Spleen (tissue), 11 donors: ENCODE measurements around the gene RGN. TPM values are rescaled to one million over a fixed set of nuclear protein-coding genes. Genes with fewer than 3 reads are reported as not detected.

ENCODE experiments used
- DNase-seq: peaks from one replicate; pipeline ENCODE4 v3.0.0-alpha.2; 2020
- H3K27ac ChIP-seq, 8 donors: fragments of 200-600 bp; sonication (generic) in 7 of 8; 1 replicate in 4 of 8; 2 replicates in 4 of 8; pipeline versions ENCODE4 v1.5.0 to v1.8.0; 2016 to 2021; ENCODE audit warnings: inconsistent platforms in 4 of 8, mild to moderate bottlenecking in 4 of 8, moderate library complexity in 1 of 8
- H3K27me3 ChIP-seq, 7 donors: fragments of 200-600 bp; sonication (generic) in 6 of 7; replicated peaks in 1 of 7; 1 replicate in 4 of 7; 2 replicates in 3 of 7; pipeline versions ENCODE4 v1.5.0 to v1.8.0; 2016 to 2021; ENCODE audit warnings: inconsistent platforms in 3 of 7, mild to moderate bottlenecking in 1 of 7
- H3K36me3 ChIP-seq, 6 donors: fragments of 200-600 bp; sonication (generic) in 5 of 6; 1 replicate in 4 of 6; 2 replicates in 2 of 6; pipeline versions ENCODE4 v1.5.0 to v1.8.0; 2016 to 2021; ENCODE audit warnings: inconsistent platforms in 2 of 6
- H3K4me1 ChIP-seq, 6 donors: fragments of 200-600 bp; sonication (generic) in 5 of 6; 1 replicate in 3 of 6; 2 replicates in 3 of 6; pipeline versions ENCODE4 v1.5.0 to v1.8.0; 2016 to 2021; ENCODE audit warnings: inconsistent platforms in 3 of 6
- H3K4me3 ChIP-seq, 8 donors: fragments of 200-600 bp; sonication (generic) in 7 of 8; 1 replicate in 4 of 8; 2 replicates in 4 of 8; pipeline versions ENCODE4 v1.5.0 to v1.8.0; 2016 to 2021; ENCODE audit warnings: inconsistent platforms in 4 of 8, mild to moderate bottlenecking in 4 of 8, moderate library complexity in 2 of 8
- H3K9me3 ChIP-seq, 8 donors: fragments of 200-600 bp; sonication (generic) in 7 of 8; 1 replicate in 4 of 8; 2 replicates in 4 of 8; pipeline versions ENCODE4 v1.5.0 to v1.8.0; 2016 to 2021; ENCODE audit warnings: inconsistent platforms in 4 of 8
- POLR2A ChIP-seq, 3 donors: fragments of 450-650 bp; IDR thresholded peaks; one replicate each; pipeline ENCODE4 v1.5.1; 2017; ENCODE audit warnings: antibody characterized with exemption in 3 of 3, mild to moderate bottlenecking in 1 of 3
- POLR2AphosphoS5 ChIP-seq, 3 donors: sonication (generic); formaldehyde crosslinking; IDR thresholded peaks; one replicate each; pipeline ENCODE4 v1.5.1; 2017; ENCODE audit warnings: antibody characterized with exemption in 3 of 3
- WGBS, 5 donors: extraction: QIAGEN DNeasy Blood & Tissue Kit in 3 of 5; methylation state at CpG; one replicate each; pipeline versions ENCODE4 v1.1.5 to v1.1.7; 2013 to 2018; 5-methylcytosine and 5-hydroxymethylcytosine counted together
- intact Hi-C: fragments of 100-400 bp; cut with DNase I; formaldehyde crosslinking; loops from one replicate; pipeline ENCODE4 v1.15.0; 2023; ENCODE audit warnings: low total_unique reads
- polyA plus RNA-seq, 3 donors: library from polyadenylated mRNA; stranded (reverse); fragments of 200-250 nt; gene quantifications; one replicate each; pipeline ENCODE4 v1.2.1, GENCODE V29; 2013
- total RNA-seq, 7 donors: library from RNA; depleted of rRNA in 3 of 7; stranded (reverse); fragments of >200 nt in 3 of 7; fragmentation: NEBNext Ultra II Directional in 4 of 7; extraction: Animal tissue kit (Norgen Biotek cat#: 25700) in 4 of 7; gene quantifications; one replicate each; pipeline versions ENCODE4 v1.1.0 to v1.2.1, GENCODE V29; 2016 to 2021
- TF ChIP-seq, protein P1 (sequence below), 11 experiments: fragments of 200-600 bp in 7 of 11; fragments of 450-650 bp in 4 of 11; sonication (generic) in 4 of 11; IDR thresholded peaks in 8 of 11; conservative IDR thresholded peaks in 3 of 11; 1 replicate in 7 of 11; 2 replicates in 4 of 11; pipeline versions ENCODE4 v1.4.0 to v1.8.0; 2016 to 2021; ENCODE audit warnings: antibody characterized with exemption in 11 of 11, inconsistent platforms in 4 of 11, mild to moderate bottlenecking in 1 of 11
- donor health status: healthy with polysubstance abuse.
- donor health status: DM: no; HTN: no; CAD: no; lungs with moderate emphysema.
- donor health status: DM: no; HTN: no; CAD: no.
- donor health status: Bipolar disorder and iron deficiency.
- donor health status: healthy.
- donor health status: DM: no; HTN: no; CAD: no.
- donor health status: DM: yes; HTN: yes; CAD: no.

RGN gene
- total and polyA plus RNA-seq, 10 donors, result 1.3 to 6.6 (median 4.9) TPM

DNA sequence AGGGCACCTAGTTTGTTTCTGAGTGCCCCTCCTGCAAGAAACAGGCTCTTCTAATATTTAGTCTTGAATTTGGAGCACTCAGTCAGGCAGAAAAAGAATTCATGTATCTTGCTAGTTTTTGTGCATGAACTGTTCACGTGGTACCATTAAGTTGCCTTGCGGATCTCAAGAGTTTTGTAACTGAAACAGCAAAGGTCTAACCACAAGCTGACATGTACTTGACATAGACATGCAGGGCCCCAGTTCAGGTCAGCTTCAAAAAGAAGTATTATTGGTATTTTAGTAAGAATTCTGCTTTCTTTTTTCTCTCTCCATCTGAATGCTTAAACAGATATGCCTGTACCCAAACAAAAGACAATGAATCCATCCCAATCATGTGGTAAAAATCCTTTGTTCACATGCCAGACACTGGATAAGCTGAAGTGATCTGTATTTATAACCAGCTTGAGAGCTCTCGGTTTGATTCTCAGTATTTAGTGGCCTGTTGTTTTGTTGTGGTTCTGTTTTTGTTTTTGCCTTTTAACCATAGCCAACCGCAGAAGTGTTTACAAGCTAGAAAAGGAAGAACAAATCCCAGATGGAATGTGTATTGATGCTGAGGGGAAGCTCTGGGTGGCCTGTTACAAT is 13.0 kb downstream of the RGN start:
- intact Hi-C loops, result no loop called here
- Histone ChIP-seq H3K36me3 (no peaks in the 10 kb centered on the region), H3K4me3 (no peak overlapping the region), H3K27me3 (no peaks in the 10 kb centered on the region), H3K9me3 (no peaks in the 10 kb centered on the region), H3K27ac (no peak overlapping the region), H3K4me1 (no peaks in the 10 kb centered on the region)
- 20 to 47% (median 35%) methylated on average over 4 of the region's 4 CpGs for WGBS, 5 donors
- no peak for DNase-seq
- TF ChIP-seq, protein P1, sequence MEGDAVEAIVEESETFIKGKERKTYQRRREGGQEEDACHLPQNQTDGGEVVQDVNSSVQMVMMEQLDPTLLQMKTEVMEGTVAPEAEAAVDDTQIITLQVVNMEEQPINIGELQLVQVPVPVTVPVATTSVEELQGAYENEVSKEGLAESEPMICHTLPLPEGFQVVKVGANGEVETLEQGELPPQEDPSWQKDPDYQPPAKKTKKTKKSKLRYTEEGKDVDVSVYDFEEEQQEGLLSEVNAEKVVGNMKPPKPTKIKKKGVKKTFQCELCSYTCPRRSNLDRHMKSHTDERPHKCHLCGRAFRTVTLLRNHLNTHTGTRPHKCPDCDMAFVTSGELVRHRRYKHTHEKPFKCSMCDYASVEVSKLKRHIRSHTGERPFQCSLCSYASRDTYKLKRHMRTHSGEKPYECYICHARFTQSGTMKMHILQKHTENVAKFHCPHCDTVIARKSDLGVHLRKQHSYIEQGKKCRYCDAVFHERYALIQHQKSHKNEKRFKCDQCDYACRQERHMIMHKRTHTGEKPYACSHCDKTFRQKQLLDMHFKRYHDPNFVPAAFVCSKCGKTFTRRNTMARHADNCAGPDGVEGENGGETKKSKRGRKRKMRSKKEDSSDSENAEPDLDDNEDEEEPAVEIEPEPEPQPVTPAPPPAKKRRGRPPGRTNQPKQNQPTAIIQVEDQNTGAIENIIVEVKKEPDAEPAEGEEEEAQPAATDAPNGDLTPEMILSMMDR (IDR thresholded peaks at IDR 0.05 in 8 of 11, conservative IDR thresholded peaks at IDR 0.05 in 3 of 11), result no peak
- no peak for TF ChIP-seq POLR2AphosphoS5 (IDR thresholded peaks at IDR 0.05)
- no peak for TF ChIP-seq POLR2A (IDR thresholded peaks at IDR 0.05)

DNA sequence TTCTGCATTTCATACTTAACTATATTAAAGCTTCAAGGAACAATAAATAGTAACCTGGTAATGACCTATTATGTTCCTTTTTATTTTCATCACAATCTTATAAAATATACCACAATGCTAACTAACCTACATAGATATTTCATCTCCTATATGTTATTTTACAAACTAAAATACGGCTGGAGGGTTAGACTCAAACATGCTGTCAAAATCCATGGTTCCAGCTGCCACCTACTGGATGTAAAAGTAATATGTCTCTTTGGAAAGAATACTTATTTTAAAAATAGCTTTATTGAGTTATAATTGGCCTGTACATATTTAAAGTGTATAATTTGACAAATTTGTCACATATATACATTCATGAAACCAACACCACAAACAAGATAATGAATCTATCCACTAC is 15.0 kb downstream of the RGN start:
- no peaks in the 10 kb centered on the region for H3K4me1 ChIP-seq
- 6 to 14% (median 7%) methylated on average over 1 of the region's 1 CpG for WGBS, 5 donors
- no peaks in the 10 kb centered on the region for H3K9me3 ChIP-seq
- no peak overlapping the region for H3K4me3 ChIP-seq
- no peaks in the 10 kb centered on the region for H3K27me3 ChIP-seq
- TF ChIP-seq, protein P1 (IDR thresholded peaks at IDR 0.05 in 8 of 11, conservative IDR thresholded peaks at IDR 0.05 in 3 of 11), result peak in 6 of 11 experiments; percentile 21 to 40 (median 29)
- no peak for TF ChIP-seq POLR2AphosphoS5 (IDR thresholded peaks at IDR 0.05)
- no peak overlapping the region for H3K27ac ChIP-seq
- no peaks in the 10 kb centered on the region for H3K36me3 ChIP-seq
- DNase-seq, result no peak
- intact Hi-C loops, result no loop called here

DNA sequence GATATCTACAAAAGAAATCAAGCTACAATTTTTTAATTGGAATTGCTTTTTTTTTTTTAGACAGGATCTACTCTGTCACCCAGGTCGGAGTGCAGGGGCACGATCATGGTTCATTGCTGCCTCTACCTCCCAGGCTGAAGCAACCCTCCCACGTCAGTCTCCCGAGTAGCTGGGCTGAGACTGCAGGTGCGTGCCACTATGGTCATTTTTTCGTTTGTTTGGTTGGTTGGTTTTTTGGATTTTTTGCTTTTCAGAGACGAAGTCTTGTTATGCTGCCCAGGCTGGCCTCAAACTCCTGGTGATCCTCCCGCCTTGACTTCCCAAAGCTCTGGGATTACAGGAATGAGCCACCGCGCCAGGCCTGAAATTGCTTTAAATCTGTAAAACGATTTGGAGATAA is 15.6 kb downstream of the RGN start:
- Histone ChIP-seq H3K9me3 (no peaks in the 10 kb centered on the region), H3K27me3 (peaks cover 0 to 3% (median 0%) of the 10 kb centered on the region in 7 donors), H3K27ac (no peak overlapping the region), H3K4me1 (no peaks in the 10 kb centered on the region), H3K4me3 (no peak overlapping the region), H3K36me3 (no peaks in the 10 kb centered on the region)
- TF ChIP-seq, protein P1 (IDR thresholded peaks at IDR 0.05 in 8 of 11, conservative IDR thresholded peaks at IDR 0.05 in 3 of 11), result no peak
- TF ChIP-seq POLR2A (IDR thresholded peaks at IDR 0.05) (no peak), POLR2AphosphoS5 (IDR thresholded peaks at IDR 0.05) (no peak)
- DNase-seq, result no peak
- intact Hi-C loops, result no loop called here
- 77 to 96% (median 85%) methylated on average over 11 of the region's 11 CpGs for WGBS, 5 donors

DNA sequence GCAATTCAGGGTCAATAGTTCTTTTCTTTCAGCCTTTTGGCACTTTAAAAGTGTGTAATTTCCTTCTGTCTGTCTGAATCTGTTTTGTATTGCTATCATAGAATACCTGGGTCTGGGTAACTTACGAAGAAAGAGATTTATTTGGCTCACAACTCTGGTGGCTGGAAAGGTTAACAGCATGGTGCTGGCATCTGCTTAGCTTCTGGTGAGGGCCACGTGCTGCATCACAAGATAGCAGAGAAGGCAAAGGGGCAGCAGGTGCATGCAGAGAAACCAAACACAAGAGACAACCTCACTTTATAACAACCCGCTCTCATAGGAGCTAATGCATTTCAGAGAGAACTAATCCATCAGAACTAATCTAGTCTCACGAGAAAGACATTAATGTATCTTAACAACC is 18.8 kb downstream of the RGN start:
- intact Hi-C loops, result no loop called here
- 75 to 93% (median 87%) methylated on average over 4 of the region's 4 CpGs for WGBS, 5 donors

More for the DNA sequence above, 18.8 kb downstream of the RGN start:
- Histone ChIP-seq H3K9me3 (no peaks in the 10 kb centered on the region), H3K4me1 (no peaks in the 10 kb centered on the region), H3K27ac (no peak overlapping the region), H3K36me3 (no peaks in the 10 kb centered on the region), H3K27me3 (peaks cover 0 to 12% (median 0%) of the 10 kb centered on the region in 7 donors), H3K4me3 (no peak overlapping the region)
- no peak for TF ChIP-seq POLR2AphosphoS5 (IDR thresholded peaks at IDR 0.05)
- no peak for TF ChIP-seq POLR2A (IDR thresholded peaks at IDR 0.05)
- TF ChIP-seq, protein P1 (IDR thresholded peaks at IDR 0.05 in 8 of 11, conservative IDR thresholded peaks at IDR 0.05 in 3 of 11), result no peak
- no peak for DNase-seq
